Fibroblast of mammary gland (primary cell): Measurements from ENCODE around the gene RUNX3.

Experiments used
- DNase-seq: peaks from one replicate; pipeline ENCODE4 v3.0.0-alpha.2; 2010; ENCODE audit warnings: low read depth
- H3K4me3 ChIP-seq: 2 replicates; pipeline ENCODE4 v1.5.1; 2011; ENCODE audit warnings: low read depth, mild to moderate bottlenecking, low read length, moderate library complexity; ENCODE audit not compliant: control insufficient read depth
- CTCF ChIP-seq: conservative IDR thresholded peaks from 2 replicates; pipeline ENCODE4 v1.5.1; 2011; ENCODE audit warnings: low read depth, low read length, inconsistent platforms; ENCODE audit not compliant: control insufficient read depth, insufficient read depth

RUNX3 gene

GRCh38 chr1:24928689-24929397, 1.2 kb downstream of the RUNX3 start:
- H3K4me3 ChIP-seq = no peak overlapping the region
- DNase-seq = no peak

DNA sequence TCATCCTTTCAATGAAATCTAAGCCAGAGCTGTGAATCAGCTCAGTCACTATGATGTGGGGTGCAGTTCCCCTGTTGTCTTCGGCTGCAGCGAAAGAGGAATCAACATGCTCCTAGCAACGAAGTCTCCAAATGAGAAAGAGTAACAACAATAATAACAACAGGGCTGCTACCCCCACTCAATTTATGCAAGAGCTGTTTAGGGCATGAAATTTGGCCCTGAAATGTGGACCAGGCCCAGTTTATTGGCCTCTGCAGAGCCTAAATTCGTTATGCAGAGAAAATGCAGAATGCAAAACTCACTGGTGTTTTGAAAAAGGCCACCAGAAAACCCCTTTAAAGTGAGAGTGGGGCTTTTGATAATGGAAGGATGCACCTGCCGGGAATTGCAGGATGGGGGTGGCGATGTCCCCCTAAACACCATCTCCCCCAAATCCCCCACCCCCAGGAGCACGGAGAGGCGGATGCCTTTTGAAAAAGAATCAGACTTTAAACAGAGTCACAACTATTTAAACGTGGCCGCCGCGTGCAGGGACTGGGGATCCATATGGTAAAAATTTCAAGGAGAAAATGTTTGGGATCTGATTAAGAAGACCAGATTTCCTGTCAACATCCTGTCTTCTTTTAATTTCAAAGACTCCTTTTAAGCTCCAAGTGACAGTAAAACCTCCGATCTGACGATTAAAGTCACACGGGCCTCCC, 1.9 kb downstream of the RUNX3 start:
- TF ChIP-seq CTCF = no peak
- no peak for DNase-seq
- no peak overlapping the region for H3K4me3 ChIP-seq

More at GRCh38 chr1:24928689-24929397, 1.2 kb downstream of the RUNX3 start:
- no peak for TF ChIP-seq CTCF

DNA sequence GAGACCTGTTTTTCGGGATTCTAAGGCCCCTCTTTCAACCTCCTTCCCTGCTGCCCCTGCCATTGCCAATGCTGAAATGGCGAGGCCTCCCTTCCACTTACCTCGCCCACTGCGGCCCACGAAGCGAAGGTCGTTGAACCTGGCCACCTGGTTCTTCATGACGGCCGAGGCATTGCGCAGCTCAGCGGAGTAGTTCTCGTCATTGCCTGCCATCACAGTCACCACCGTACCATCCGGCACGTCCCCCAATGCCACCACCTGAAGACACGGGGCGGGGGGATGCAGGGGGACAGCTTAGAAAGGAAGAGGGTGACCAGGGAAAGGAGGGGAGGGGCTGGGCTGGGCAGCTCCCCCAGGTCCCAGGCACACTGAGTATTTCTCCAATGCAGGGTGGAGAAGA, 2.6 kb downstream of the RUNX3 start:
- no peak for DNase-seq
- no peak overlapping the region for H3K4me3 ChIP-seq
- TF ChIP-seq CTCF = no peak

GRCh38 chr1:24926563-24927249, 3.4 kb downstream of the RUNX3 start:
- no peak overlapping the region for H3K4me3 ChIP-seq
- no peak for TF ChIP-seq CTCF
- no peak for DNase-seq

GRCh38 chr1:24925963-24926362, 4.1 kb downstream of the RUNX3 start:
- no peak for TF ChIP-seq CTCF
- H3K4me3 ChIP-seq = no peak overlapping the region
- no peak for DNase-seq

DNA sequence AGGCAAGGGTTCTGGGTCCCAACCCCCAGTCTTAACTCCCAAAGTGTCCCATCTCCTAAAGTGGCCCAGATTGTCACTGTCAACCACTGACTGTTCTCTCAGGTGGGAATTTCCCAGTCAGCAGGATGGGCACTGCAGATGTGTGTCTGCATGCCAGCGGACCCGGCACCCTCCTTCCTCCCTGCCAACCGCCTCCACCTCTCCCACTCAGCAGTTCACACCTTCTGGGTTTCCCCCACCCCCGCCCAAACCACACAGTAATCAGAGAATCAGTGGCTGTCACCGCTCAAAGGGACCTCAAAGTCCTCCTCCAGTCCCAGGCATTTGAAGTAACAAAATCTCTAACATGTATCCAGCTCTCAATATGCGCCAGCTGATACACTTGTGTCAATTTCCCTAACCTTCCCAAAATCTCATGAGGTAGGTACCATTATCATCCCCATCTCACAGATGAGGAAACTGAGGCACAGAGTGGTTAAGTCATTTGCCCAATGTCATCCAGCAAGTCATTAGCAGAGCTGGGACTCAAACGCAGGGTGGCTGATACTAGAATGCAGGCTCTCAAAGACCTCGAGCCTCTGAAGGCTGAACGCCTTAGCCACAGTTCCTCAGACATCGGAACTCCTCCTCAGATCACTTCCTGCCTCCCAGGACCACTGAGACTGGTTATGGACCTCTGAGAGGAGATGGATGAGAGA, 4.8 kb downstream of the RUNX3 start:
- H3K4me3 ChIP-seq = no peak overlapping the region
- TF ChIP-seq CTCF = no peak
- no peak for DNase-seq
